Gastrocnemius medialis (tissue), 4 donors: ENCODE measurements around the gene KLF15. TPM values are rescaled to one million over a fixed set of nuclear protein-coding genes. Genes with fewer than 3 reads are reported as not detected.

Experiments used
- ATAC-seq, 2 donors: fragments of 150-250 bp; one replicate each; pipeline ENCODE4 v1.9.1; 2016
- DNase-seq, 2 donors: peaks; one replicate each; pipeline ENCODE4 v3.0.0-alpha.2; 2019
- H3K27ac ChIP-seq, 4 donors: fragments of 200-600 bp; sonication (generic); 1 replicate in 1 of 4; 2 replicates in 3 of 4; pipeline ENCODE4 v1.5.1; 2016 to 2018; ENCODE audit warnings: mild to moderate bottlenecking in 2 of 4, moderate library complexity in 1 of 4
- H3K27me3 ChIP-seq, 3 donors: fragments of 200-600 bp; sonication (generic) in 2 of 3; 1 replicate in 1 of 3; 2 replicates in 2 of 3; pipeline versions ENCODE4 v1.5.1 to v1.6.0; 2016 to 2019; ENCODE audit warnings: mild to moderate bottlenecking in 1 of 3, moderate library complexity in 1 of 3
- H3K36me3 ChIP-seq, 2 donors: fragments of 200-600 bp; sonication (generic) in 1 of 2; one replicate each; pipeline ENCODE4 v1.5.1; 2017 to 2018
- H3K4me1 ChIP-seq, 2 donors: fragments of 200-600 bp; sonication (generic) in 1 of 2; one replicate each; pipeline ENCODE4 v1.5.1; 2016 to 2017; ENCODE audit warnings: mild to moderate bottlenecking in 2 of 2
- H3K4me3 ChIP-seq, 4 donors: fragments of 200-600 bp; sonication (generic) in 3 of 4; 1 replicate in 1 of 4; 2 replicates in 3 of 4; pipeline ENCODE4 v1.5.1; 2016 to 2019; ENCODE audit warnings: mild to moderate bottlenecking in 2 of 4
- H3K9me3 ChIP-seq, 3 donors: fragments of 200-600 bp; sonication (generic) in 2 of 3; 1 replicate in 1 of 3; 2 replicates in 2 of 3; pipeline ENCODE4 v1.5.1; 2016 to 2019
- POLR2A ChIP-seq, 2 donors: fragments of 450-650 bp; IDR thresholded peaks; one replicate each; pipeline ENCODE4 v1.6.1; 2017; ENCODE audit warnings: antibody characterized with exemption in 2 of 2, mild to moderate bottlenecking in 2 of 2, moderate library complexity in 2 of 2
- in situ Hi-C, 4 donors: fragments of 200-750 bp; cut with MboI; loops; one replicate each; pipeline versions ENCODE4 v1.15.0 to v1.8.0; 2017; ENCODE audit warnings: low sequenced_read_pairs in 4 of 4
- intact Hi-C: fragments of 100-400 bp; cut with DNase I; formaldehyde crosslinking; loops from one replicate; pipeline ENCODE4 v1.15.1; 2023; ENCODE audit warnings: low total_unique reads
- total RNA-seq, 4 donors: library from RNA; depleted of rRNA; stranded (reverse); fragments of >200 nt; gene quantifications; one replicate each; pipeline versions ENCODE4 v1.1.0 to v1.2.3, GENCODE V29; 2016
- TF ChIP-seq, protein P1 (sequence below), 5 experiments: fragments of 450-650 bp in 3 of 5; fragments of 200-600 bp in 2 of 5; sonication (generic) in 2 of 5; IDR thresholded peaks in 4 of 5; conservative IDR thresholded peaks in 1 of 5; 1 replicate in 4 of 5; 2 replicates in 1 of 5; pipeline ENCODE4 v1.5.1; 2016 to 2019; ENCODE audit warnings: antibody characterized with exemption in 5 of 5, mild to moderate bottlenecking in 3 of 5, moderate library complexity in 3 of 5

Gene KLF15
- total RNA-seq, 4 donors from 2014 or later: 75.1 to 157 (median 106) TPM

DNA sequence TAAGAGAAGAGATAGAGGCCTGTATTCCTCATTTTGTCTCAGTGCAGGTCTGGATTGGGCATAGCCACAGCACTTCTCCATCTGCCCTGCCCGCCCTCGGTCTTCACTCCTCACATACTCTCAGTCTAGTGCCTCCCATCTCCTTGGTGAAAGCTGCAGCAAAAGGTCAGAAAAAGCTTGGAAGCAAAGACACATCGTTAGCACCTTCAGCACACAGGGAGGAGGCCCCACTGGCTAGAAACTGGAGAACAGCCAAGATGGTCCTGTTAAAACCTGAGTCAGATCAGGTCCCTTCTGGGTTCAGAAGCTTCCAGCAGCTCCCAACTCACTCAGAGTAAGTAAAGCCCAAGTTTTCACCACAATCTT is 1.6 kb upstream of the KLF15 start:
- intact Hi-C loops: loop anchor here (1.0 to 5.0 kb wide), 3 partner anchors 31 to 441 kb away; partner anchors contain the start of gene SLC41A3
- H3K27ac ChIP-seq: peak overlapping the region; percentile 85 to 99 (median 94)

DNA sequence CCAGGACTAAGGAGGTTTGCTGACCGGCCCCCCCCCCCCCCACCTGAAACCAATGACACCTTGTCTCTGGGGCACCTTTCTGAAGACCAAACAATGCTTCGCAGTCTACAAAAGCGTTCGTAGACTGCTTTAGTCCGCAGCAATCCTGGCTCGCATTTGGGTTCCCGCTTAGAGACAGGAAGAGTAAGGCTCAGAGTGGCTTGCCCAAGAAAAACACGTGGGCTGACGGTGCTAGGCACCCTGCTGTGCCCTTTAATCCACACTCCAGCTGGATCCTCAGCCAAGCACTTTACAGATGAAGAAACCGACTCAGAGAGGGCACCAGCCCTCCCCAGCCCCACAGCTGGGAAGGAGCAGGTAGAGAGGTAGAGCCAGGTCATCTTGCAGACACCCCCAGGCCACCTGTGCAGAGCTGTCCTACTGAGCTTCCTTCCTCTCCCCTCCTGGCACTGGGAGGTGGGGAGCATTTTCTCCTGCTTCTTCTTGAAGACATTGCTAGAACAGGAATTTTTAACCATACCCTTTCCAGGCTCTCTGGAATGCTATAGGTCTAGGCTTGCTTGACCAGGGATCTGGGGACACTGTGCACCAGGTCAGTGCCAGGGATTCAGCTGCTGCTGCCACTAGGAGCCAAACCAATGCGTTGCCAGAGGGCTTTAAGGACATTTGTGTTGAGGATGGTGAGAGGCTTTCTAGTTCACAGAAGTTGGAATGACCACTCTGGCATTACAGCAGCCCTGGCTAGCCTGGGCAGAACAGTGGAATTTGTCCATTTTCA is 1.0 kb upstream of the KLF15 start:
- peak in 1 of 2 donors; percentile 39 for TF ChIP-seq POLR2A (IDR thresholded peaks at IDR 0.05)
- TF ChIP-seq, protein P1, sequence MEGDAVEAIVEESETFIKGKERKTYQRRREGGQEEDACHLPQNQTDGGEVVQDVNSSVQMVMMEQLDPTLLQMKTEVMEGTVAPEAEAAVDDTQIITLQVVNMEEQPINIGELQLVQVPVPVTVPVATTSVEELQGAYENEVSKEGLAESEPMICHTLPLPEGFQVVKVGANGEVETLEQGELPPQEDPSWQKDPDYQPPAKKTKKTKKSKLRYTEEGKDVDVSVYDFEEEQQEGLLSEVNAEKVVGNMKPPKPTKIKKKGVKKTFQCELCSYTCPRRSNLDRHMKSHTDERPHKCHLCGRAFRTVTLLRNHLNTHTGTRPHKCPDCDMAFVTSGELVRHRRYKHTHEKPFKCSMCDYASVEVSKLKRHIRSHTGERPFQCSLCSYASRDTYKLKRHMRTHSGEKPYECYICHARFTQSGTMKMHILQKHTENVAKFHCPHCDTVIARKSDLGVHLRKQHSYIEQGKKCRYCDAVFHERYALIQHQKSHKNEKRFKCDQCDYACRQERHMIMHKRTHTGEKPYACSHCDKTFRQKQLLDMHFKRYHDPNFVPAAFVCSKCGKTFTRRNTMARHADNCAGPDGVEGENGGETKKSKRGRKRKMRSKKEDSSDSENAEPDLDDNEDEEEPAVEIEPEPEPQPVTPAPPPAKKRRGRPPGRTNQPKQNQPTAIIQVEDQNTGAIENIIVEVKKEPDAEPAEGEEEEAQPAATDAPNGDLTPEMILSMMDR (IDR thresholded peaks at IDR 0.05 in 4 of 5, conservative IDR thresholded peaks at IDR 0.05 in 1 of 5): no peak
- H3K4me1 ChIP-seq: peaks cover 31 to 40% of the 10 kb centered on the region in 2 donors
- H3K27ac ChIP-seq: peak overlapping the region; percentile 85 to 99 (median 94)
- ATAC-seq: peak; percentile 18 to 25
- H3K27me3 ChIP-seq: no peaks in the 10 kb centered on the region
- in situ Hi-C loops: no loop called here
- peak; percentile 58 to 76 for DNase-seq
- H3K9me3 ChIP-seq: no peaks in the 10 kb centered on the region
- intact Hi-C loops: loop anchor here (1.0 to 5.0 kb wide), 3 partner anchors 31 to 441 kb away; partner anchors contain the start of gene SLC41A3
- peak overlapping the region; percentile 52 to 98 (median 78) for H3K4me3 ChIP-seq
- no peaks in the 10 kb centered on the region for H3K36me3 ChIP-seq

More for the DNA sequence above, 1.6 kb upstream of the KLF15 start:
- Histone ChIP-seq H3K4me1 (peaks cover 26 to 34% of the 10 kb centered on the region in 2 donors), H3K4me3 (no peak overlapping the region), H3K27me3 (no peaks in the 10 kb centered on the region), H3K36me3 (no peaks in the 10 kb centered on the region), H3K9me3 (no peaks in the 10 kb centered on the region)
- in situ Hi-C loops: no loop called here
- DNase-seq (no peak), ATAC-seq (no peak)
- no peak for TF ChIP-seq POLR2A (IDR thresholded peaks at IDR 0.05)
- TF ChIP-seq, protein P1 (IDR thresholded peaks at IDR 0.05 in 4 of 5, conservative IDR thresholded peaks at IDR 0.05 in 1 of 5): no peak

DNA sequence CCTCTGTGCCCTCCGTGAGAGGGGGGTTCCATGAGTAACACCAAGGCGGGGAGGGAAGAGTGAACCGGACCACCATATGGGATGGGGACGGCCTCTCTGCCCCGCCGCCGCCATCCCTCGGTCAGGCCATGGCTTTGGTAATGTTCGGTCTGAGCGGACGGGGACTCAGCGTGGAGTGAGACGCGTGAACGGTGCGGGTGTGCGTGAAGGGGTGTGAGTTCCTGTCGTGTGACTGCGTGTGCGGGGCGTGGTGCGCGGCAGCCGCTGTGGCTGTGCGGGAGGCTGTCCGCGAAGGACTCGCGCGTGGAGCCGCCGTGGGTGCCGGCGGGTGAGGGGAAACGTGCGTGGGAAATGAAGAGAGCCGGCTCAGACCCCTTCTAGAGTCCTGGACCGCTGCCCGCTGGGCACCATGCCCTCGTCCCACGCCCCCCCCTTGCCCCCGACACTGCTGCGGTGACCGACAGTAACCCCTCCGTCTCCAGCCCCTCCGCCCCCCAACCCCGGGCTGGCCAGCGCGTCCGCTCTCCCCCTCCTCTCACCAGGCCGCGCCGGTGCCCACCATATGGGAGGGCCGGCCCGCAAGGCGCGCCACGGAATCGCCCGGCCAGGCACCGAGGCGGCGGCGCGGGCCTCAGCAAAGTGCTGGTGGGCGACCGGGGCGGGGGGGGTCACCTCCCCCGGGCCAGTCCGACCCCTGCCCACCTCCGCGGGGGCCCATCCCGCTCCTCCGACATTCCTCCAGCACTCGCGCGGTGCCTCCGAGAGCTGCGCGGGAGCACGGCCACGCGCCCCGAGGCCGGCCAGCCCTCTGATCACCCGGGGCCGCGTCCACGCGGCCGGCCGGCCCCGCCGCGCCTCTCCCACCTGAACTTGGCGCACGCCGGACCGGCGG is 589 bp downstream of the KLF15 start:
- Histone ChIP-seq H3K4me3 (peak overlapping the region; percentile 82 to 95 (median 84)), H3K9me3 (no peaks in the 10 kb centered on the region), H3K36me3 (peaks cover 0 to 9% of the 10 kb centered on the region in 2 donors), H3K27ac (peak overlapping the region; percentile 91 to 99 (median 98)), H3K4me1 (peaks cover 43 to 56% of the 10 kb centered on the region in 2 donors), H3K27me3 (no peaks in the 10 kb centered on the region)
- in situ Hi-C loops (no loop called here), intact Hi-C loops (loop anchor here (1.0 to 5.0 kb wide), 7 partner anchors 68 to 439 kb away; partner anchors contain the start of genes SLC41A3 and ZXDC)
- TF ChIP-seq POLR2A (IDR thresholded peaks at IDR 0.05): no peak
- TF ChIP-seq, protein P1 (IDR thresholded peaks at IDR 0.05 in 4 of 5, conservative IDR thresholded peaks at IDR 0.05 in 1 of 5): no peak
- DNase-seq: peak; percentile 54 to 66
- ATAC-seq: peak; percentile 21

DNA sequence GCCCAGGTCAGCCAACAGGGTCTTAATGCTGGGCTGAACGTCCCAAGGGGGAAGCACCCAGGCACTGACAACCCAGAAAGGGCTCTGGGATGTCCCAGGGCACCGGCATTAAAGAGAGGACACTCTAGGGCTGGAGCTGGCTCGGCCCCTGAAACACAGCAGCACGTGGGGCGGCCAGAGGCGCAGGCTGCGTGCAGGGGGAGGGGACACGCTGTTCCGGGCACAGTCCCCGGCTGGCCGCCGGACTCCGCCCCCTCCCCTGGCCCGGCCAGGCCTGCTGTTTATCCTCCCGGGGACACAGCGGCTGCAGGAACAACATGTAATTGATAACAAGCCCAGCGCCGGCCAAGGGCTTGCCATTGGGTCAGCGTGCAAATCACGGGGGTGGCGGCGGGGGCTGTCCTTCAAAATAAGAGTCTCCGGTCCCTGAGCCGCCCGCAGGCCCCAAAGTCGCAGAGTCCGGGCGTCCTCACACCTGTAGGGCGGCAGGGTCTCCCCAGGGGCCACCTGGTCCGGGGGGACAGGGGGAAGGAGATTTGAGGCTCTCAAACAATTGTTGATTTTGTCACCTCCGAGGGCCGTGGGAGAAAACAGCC is 1.3 kb downstream of the KLF15 start:
- intact Hi-C loops: loop anchor here (1.0 to 5.0 kb wide), 5 partner anchors 67 to 439 kb away; partner anchors contain the start of genes SLC41A3 and ZXDC
- Histone ChIP-seq H3K4me1 (peaks cover 50 to 64% of the 10 kb centered on the region in 2 donors), H3K36me3 (peaks cover 0 to 14% of the 10 kb centered on the region in 2 donors), H3K27ac (peak overlapping the region; percentile 91 to 99 (median 98)), H3K27me3 (no peaks in the 10 kb centered on the region), H3K9me3 (no peaks in the 10 kb centered on the region), H3K4me3 (peak overlapping the region; percentile 82 to 95 (median 84))
- TF ChIP-seq, protein P1 (IDR thresholded peaks at IDR 0.05 in 4 of 5, conservative IDR thresholded peaks at IDR 0.05 in 1 of 5): peak in 1 of 5 experiments; percentile 53
- TF ChIP-seq POLR2A (IDR thresholded peaks at IDR 0.05): peak; percentile 83 to 94
- in situ Hi-C loops: no loop called here
- ATAC-seq (peak; percentile 57), DNase-seq (peak; percentile 99 to 100)
